ENCODE measurements around the gene BAIAP2. TPM values are rescaled to one million over a fixed set of nuclear protein-coding genes. Genes with fewer than 3 reads are reported as not detected.
A peak's percentile ranks its signal among the peaks of the same experiment; 100 is the strongest.

Gene BAIAP2
- total RNA-seq, 1 donor from 2014 or later = 27.9 TPM

GRCh38 chr17:80999536-81000333 is 35.2 kb upstream of the BAIAP2 start:
- Histone ChIP-seq H3K27me3 (ENCODE audit: low read depth) (peaks cover 20% of the 10 kb centered on the region), H3K9me3 (replicated peaks) (no peaks in the 10 kb centered on the region), H3K36me3 (peaks cover 54% of the 10 kb centered on the region), H3K4me3 (no peak overlapping the region), H3K4me1 (peaks cover 44% of the 10 kb centered on the region), H3K27ac (replicated peaks) (no peak overlapping the region)
- no peak for TF ChIP-seq CTCF (IDR thresholded peaks at IDR 0.05; ENCODE audit: borderline replicate concordance)
- intact Hi-C loops (cut with micrococcal nuclease) = no loop called here
- DNase-seq = no peak

- Histone ChIP-seq H3K9me3 (replicated peaks) (no peaks in the 10 kb centered on the region), H3K36me3 (peaks cover 49% of the 10 kb centered on the region), H3K27me3 (ENCODE audit: low read depth) (peaks cover 26% of the 10 kb centered on the region), H3K27ac (replicated peaks) (no peak overlapping the region), H3K4me1 (peaks cover 44% of the 10 kb centered on the region), H3K4me3 (no peak overlapping the region)
- TF ChIP-seq CTCF (IDR thresholded peaks at IDR 0.05; ENCODE audit: borderline replicate concordance) = no peak
- intact Hi-C loops (cut with micrococcal nuclease) = no loop called here
- no peak for DNase-seq
These were observed 34.7 kb upstream of the BAIAP2 start for GRCh38 chr17:81000334-81000630.

GRCh38 chr17:81000631-81001357 is 34.2 kb upstream of the BAIAP2 start:
- H3K27me3 ChIP-seq (ENCODE audit: low read depth) = peaks cover 31% of the 10 kb centered on the region

GRCh38 chr17:81002013-81002384 is 33.0 kb upstream of the BAIAP2 start:
- Histone ChIP-seq H3K9me3 (replicated peaks) (no peaks in the 10 kb centered on the region), H3K27ac (replicated peaks) (no peak overlapping the region), H3K36me3 (peaks cover 32% of the 10 kb centered on the region), H3K4me1 (peaks cover 44% of the 10 kb centered on the region), H3K27me3 (ENCODE audit: low read depth) (peaks cover 36% of the 10 kb centered on the region), H3K4me3 (no peak overlapping the region)
- no peak for DNase-seq
- intact Hi-C loops (cut with micrococcal nuclease) = no loop called here
- no peak for TF ChIP-seq CTCF (IDR thresholded peaks at IDR 0.05; ENCODE audit: borderline replicate concordance)

More at GRCh38 chr17:81000631-81001357, 34.2 kb upstream of the BAIAP2 start:
- peaks cover 44% of the 10 kb centered on the region for H3K36me3 ChIP-seq
- H3K27ac ChIP-seq (replicated peaks) = no peak overlapping the region
- intact Hi-C loops (cut with micrococcal nuclease) = no loop called here
- DNase-seq = no peak
- H3K9me3 ChIP-seq (replicated peaks) = no peaks in the 10 kb centered on the region
- no peak for TF ChIP-seq CTCF (IDR thresholded peaks at IDR 0.05; ENCODE audit: borderline replicate concordance)
- no peak overlapping the region for H3K4me3 ChIP-seq
- peaks cover 44% of the 10 kb centered on the region for H3K4me1 ChIP-seq

GRCh38 chr17:81002409-81003361 is 32.3 kb upstream of the BAIAP2 start:
- H3K9me3 ChIP-seq (replicated peaks) = no peaks in the 10 kb centered on the region
- intact Hi-C loops (cut with micrococcal nuclease) = no loop called here

More at GRCh38 chr17:81002409-81003361, 32.3 kb upstream of the BAIAP2 start:
- peak; percentile 63 for DNase-seq
- Histone ChIP-seq H3K27ac (replicated peaks) (no peak overlapping the region), H3K27me3 (ENCODE audit: low read depth) (peaks cover 36% of the 10 kb centered on the region), H3K4me3 (no peak overlapping the region), H3K4me1 (peaks cover 44% of the 10 kb centered on the region), H3K36me3 (peaks cover 25% of the 10 kb centered on the region)
- no peak for TF ChIP-seq CTCF (IDR thresholded peaks at IDR 0.05; ENCODE audit: borderline replicate concordance)

Measured in left ventricle myocardium inferior (tissue), 1 donor.